K562 treated with DMSO at 1 percent for 4 hours (cell line): ENCODE results near the gene TMEM101. TPM values are rescaled to one million over a fixed set of nuclear protein-coding genes. Genes with fewer than 3 reads are reported as not detected.

Experiments used
- total RNA-seq: library from RNA; unstranded; fragments of 300-600 nt; gene quantifications from 2 replicates; pipeline ENCODE4 v1.2.3, GENCODE V29; 2022; ENCODE audit not compliant: insufficient read depth

TMEM101 gene
- 51.5 and 53.2 TPM in 2 replicates for total RNA-seq

GRCh38 chr17:44014437-44015172, at the start of gene TMEM101:
Gene TMEM101 (minus strand): TSS chr17:44014963. CDS start chr17:44014952, 11 bp downstream.

GRCh38 chr17:44004077-44004760, 10.5 kb downstream of the TMEM101 start, which contains the start of gene NAGS:
Gene NAGS (plus strand): TSS chr17:44004622. CDS start chr17:44004664, 42 bp downstream.

Other genes with a start within 250 kb of the TMEM101 start
- gene DUSP3, start 236.0 kb downstream of the TMEM101 start, total RNA-seq: 13.9 and 18.7 TPM in 2 replicates
- gene CFAP97D1, start 234.5 kb downstream of the TMEM101 start, total RNA-seq: not detected in 2 replicates
- 1.5 TPM in 1 of 2 replicates, not detected in the other for gene MPP3, start 181.8 kb downstream of the TMEM101 start, total RNA-seq
- gene CD300LG, start 167.8 kb downstream of the TMEM101 start, total RNA-seq: not detected in 2 replicates
- not detected in 2 replicates for gene MPP2, start 107.4 kb downstream of the TMEM101 start, total RNA-seq
- not detected in 2 replicates for gene PPY, start 72.5 kb downstream of the TMEM101 start, total RNA-seq
- not detected in 2 replicates for gene PYY, start 61.0 kb downstream of the TMEM101 start, total RNA-seq
- gene NAGS, start 10.3 kb downstream of the TMEM101 start, total RNA-seq: 0.42 TPM in 1 of 2 replicates, not detected in the other
- gene LSM12, start 51.7 kb upstream of the TMEM101 start, total RNA-seq: 23.5 and 32.5 TPM in 2 replicates
- 38.8 TPM in 2 replicates for gene G6PC3, start 55.8 kb upstream of the TMEM101 start, total RNA-seq
- gene HDAC5, start 108.7 kb upstream of the TMEM101 start, total RNA-seq: 36.1 and 51.2 TPM in 2 replicates
- 9.9 and 11.4 TPM in 2 replicates for gene HROB, start 127.0 kb upstream of the TMEM101 start, total RNA-seq
- gene ASB16, start 155.7 kb upstream of the TMEM101 start, total RNA-seq: not detected in 2 replicates
- 21.4 and 22.4 TPM in 2 replicates for gene TMUB2, start 172.0 kb upstream of the TMEM101 start, total RNA-seq
- 46.2 and 59.4 TPM in 2 replicates for gene ATXN7L3, start 184.9 kb upstream of the TMEM101 start, total RNA-seq
- 41.5 and 46.4 TPM in 2 replicates for gene UBTF, start 204.7 kb upstream of the TMEM101 start, total RNA-seq